OCI-LY3 (cell line): ENCODE measurements around the gene NOG.

Source experiments
- H2AFZ ChIP-seq: fragments of 200-600, 300-600 bp; shearing (Covaris generic); 2 replicates; pipeline ENCODE4 v1.6.0; 2014; ENCODE audit warnings: antibody characterized with exemption, low read depth, low read length
- H3K27ac ChIP-seq: fragments of 200-600, 300-600 bp; sonication (generic); 2 replicates; pipeline ENCODE4 v1.5.1; 2014; ENCODE audit warnings: mild to moderate bottlenecking, low read length, moderate library complexity, mixed read lengths
- H3K27me3 ChIP-seq: fragments of 200-600, 300-600 bp; sonication (generic); 2 replicates; pipeline ENCODE4 v1.6.1; 2014; ENCODE audit warnings: low read depth, low read length, mixed read lengths
- H3K36me3 ChIP-seq: fragments of 200-600, 300-600 bp; sonication (generic); replicated peaks from 2 replicates; pipeline ENCODE3; 2014; ENCODE audit warnings: low read depth, low read length, mixed read lengths
- H3K4me1 ChIP-seq: fragments of 300-600, 200-600 bp; sonication (generic); 2 replicates; pipeline ENCODE4 v1.6.1; 2014; ENCODE audit warnings: low read length, mixed read lengths
- H3K4me2 ChIP-seq: fragments of 200-600, 300-600 bp; sonication (generic); 2 replicates; pipeline ENCODE4 v1.6.1; 2014; ENCODE audit warnings: low read length, mixed read lengths
- H3K4me3 ChIP-seq: fragments of 300-600, 200-600 bp; sonication (generic); 2 replicates; pipeline ENCODE4 v1.5.1; 2014; ENCODE audit warnings: antibody characterized with exemption, mild to moderate bottlenecking, low read length, moderate library complexity
- H3K79me2 ChIP-seq: fragments of 300-600, 200-600 bp; shearing (Covaris generic); 2 replicates; pipeline ENCODE4 v1.6.1; 2014; ENCODE audit warnings: mild to moderate bottlenecking, low read length, mixed read lengths
- H3K9ac ChIP-seq: fragments of 300-600, 200-600 bp; shearing (Covaris generic); 2 replicates; pipeline ENCODE4 v1.6.0; 2014; ENCODE audit warnings: mild to moderate bottlenecking, low read length, moderate library complexity
- H3K9me3 ChIP-seq: fragments of 200-600, 300-600 bp; shearing (Covaris generic); 2 replicates; pipeline ENCODE4 v1.6.1; 2014; ENCODE audit warnings: low read length, mixed read lengths; ENCODE audit not compliant: insufficient read depth
- H4K20me1 ChIP-seq: fragments of 200-600, 300-600 bp; sonication (generic); 2 replicates; pipeline ENCODE4 v1.6.1; 2016; ENCODE audit warnings: low read length, mixed read lengths; ENCODE audit not compliant: insufficient read depth
- CTCF ChIP-seq: fragments of 200-600, 300-600 bp; sonication (generic); IDR thresholded peaks from 2 replicates; pipeline ENCODE4 v1.5.1; 2014; ENCODE audit warnings: antibody characterized with exemption, low read length, low read depth
- EZH2phosphoT487 ChIP-seq: fragments of 200-600 bp; shearing (Covaris generic); IDR thresholded peaks from 2 replicates; pipeline ENCODE4 v1.6.1; 2018; ENCODE audit warnings: antibody characterized with exemption, mixed run types, low read depth

NOG gene

GRCh38 chr17:56571456-56571855, 22.0 kb upstream of the NOG start:
- H3K27me3 ChIP-seq, result peaks cover 15% of the 10 kb centered on the region
- no peaks in the 10 kb centered on the region for H3K9me3 ChIP-seq
- TF ChIP-seq EZH2phosphoT487, result no peak
- TF ChIP-seq CTCF, result no peak
- no peak overlapping the region for H3K27ac ChIP-seq
- no peaks in the 10 kb centered on the region for H4K20me1 ChIP-seq
- H3K9ac ChIP-seq, result no peak overlapping the region
- no peak overlapping the region for H2AFZ ChIP-seq
- H3K4me1 ChIP-seq, result no peaks in the 10 kb centered on the region
- no peaks in the 10 kb centered on the region for H3K79me2 ChIP-seq
- H3K4me3 ChIP-seq, result no peak overlapping the region
- no peak overlapping the region for H3K4me2 ChIP-seq
- no peaks in the 10 kb centered on the region for H3K36me3 ChIP-seq

- H4K20me1 ChIP-seq, result no peaks in the 10 kb centered on the region
- H3K4me1 ChIP-seq, result no peaks in the 10 kb centered on the region
- H3K9ac ChIP-seq, result no peak overlapping the region
- H3K9me3 ChIP-seq, result no peaks in the 10 kb centered on the region
- H3K27ac ChIP-seq, result no peak overlapping the region
- no peak overlapping the region for H3K4me3 ChIP-seq
- TF ChIP-seq CTCF (no peak), EZH2phosphoT487 (no peak)
- no peak overlapping the region for H2AFZ ChIP-seq
- H3K4me2 ChIP-seq, result no peak overlapping the region
- no peaks in the 10 kb centered on the region for H3K79me2 ChIP-seq
- H3K27me3 ChIP-seq, result peaks cover 4% of the 10 kb centered on the region
- H3K36me3 ChIP-seq, result no peaks in the 10 kb centered on the region
These were observed 16.2 kb upstream of the NOG start for GRCh38 chr17:56577190-56577842.

GRCh38 chr17:56577843-56578204, 15.7 kb upstream of the NOG start:
- H3K4me1 ChIP-seq, result no peaks in the 10 kb centered on the region
- H3K27me3 ChIP-seq, result no peaks in the 10 kb centered on the region
- no peak overlapping the region for H3K27ac ChIP-seq
- H3K9ac ChIP-seq, result no peak overlapping the region
- no peaks in the 10 kb centered on the region for H3K36me3 ChIP-seq
- no peak overlapping the region for H3K4me2 ChIP-seq
- no peak overlapping the region for H2AFZ ChIP-seq
- H3K79me2 ChIP-seq, result no peaks in the 10 kb centered on the region
- no peaks in the 10 kb centered on the region for H4K20me1 ChIP-seq
- H3K4me3 ChIP-seq, result no peak overlapping the region
- TF ChIP-seq CTCF, result no peak
- no peak for TF ChIP-seq EZH2phosphoT487
- no peaks in the 10 kb centered on the region for H3K9me3 ChIP-seq

GRCh38 chr17:56581635-56582627, 11.6 kb upstream of the NOG start:
- TF ChIP-seq EZH2phosphoT487 (no peak), CTCF (no peak)
- Histone ChIP-seq H3K27me3 (0 out of 2 replicates have a peak, but pooled peaks cover 6% of the 10 kb centered on the region), H2AFZ (no peak overlapping the region), H3K4me1 (no peaks in the 10 kb centered on the region), H3K4me2 (no peak overlapping the region), H3K9ac (no peak overlapping the region), H3K9me3 (no peaks in the 10 kb centered on the region), H3K27ac (no peak overlapping the region), H4K20me1 (no peaks in the 10 kb centered on the region), H3K79me2 (no peaks in the 10 kb centered on the region), H3K36me3 (no peaks in the 10 kb centered on the region), H3K4me3 (no peak overlapping the region)
